ENCODE results near the gene SEMA5B.

SEMA5B gene

DNA sequence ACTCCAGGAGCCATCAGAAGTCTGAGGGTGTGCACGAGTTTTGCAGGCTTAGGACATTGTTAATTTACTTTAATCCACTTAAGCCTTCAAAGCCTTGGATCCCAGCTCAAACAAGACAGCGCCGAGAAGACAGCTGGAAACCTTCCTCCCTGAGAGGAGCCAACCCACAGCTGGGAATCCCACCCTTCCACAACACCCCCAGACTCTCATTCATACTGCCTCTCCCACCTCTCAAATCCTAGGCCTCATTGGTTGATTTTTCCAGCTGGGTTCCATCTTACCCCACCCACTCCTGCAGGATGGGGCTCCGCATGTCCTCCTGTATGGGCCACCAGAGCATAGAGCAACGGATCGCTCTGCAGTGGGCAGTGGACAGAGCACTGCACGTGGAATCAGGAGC lies 80.4 kb downstream of the SEMA5B start:
- H3K4me3 ChIP-seq (ENCODE audit: low read depth, low read length), result no peak overlapping the region

DNA sequence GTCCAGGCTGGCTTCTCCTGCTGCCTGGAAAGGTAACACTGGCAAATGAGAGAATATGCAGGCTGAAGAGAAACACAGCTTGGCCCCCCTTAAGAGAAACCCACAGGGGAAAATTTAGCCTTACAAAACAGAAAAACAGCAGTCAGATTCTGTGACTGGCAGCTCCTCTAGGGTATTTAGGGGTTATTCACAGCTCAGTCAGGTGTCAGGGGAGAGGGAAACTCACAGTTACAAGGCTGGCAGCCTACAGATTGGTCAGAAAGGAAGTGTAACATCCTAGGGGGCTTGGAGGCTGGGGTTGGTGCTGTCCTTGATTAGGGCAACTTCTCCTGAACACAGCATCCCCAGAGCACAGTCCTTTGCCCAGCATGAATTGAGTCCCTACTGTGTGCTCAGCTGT lies 81.4 kb downstream of the SEMA5B start:
- TF ChIP-seq, protein P1, sequence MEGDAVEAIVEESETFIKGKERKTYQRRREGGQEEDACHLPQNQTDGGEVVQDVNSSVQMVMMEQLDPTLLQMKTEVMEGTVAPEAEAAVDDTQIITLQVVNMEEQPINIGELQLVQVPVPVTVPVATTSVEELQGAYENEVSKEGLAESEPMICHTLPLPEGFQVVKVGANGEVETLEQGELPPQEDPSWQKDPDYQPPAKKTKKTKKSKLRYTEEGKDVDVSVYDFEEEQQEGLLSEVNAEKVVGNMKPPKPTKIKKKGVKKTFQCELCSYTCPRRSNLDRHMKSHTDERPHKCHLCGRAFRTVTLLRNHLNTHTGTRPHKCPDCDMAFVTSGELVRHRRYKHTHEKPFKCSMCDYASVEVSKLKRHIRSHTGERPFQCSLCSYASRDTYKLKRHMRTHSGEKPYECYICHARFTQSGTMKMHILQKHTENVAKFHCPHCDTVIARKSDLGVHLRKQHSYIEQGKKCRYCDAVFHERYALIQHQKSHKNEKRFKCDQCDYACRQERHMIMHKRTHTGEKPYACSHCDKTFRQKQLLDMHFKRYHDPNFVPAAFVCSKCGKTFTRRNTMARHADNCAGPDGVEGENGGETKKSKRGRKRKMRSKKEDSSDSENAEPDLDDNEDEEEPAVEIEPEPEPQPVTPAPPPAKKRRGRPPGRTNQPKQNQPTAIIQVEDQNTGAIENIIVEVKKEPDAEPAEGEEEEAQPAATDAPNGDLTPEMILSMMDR (IDR thresholded peaks at IDR 0.05; ENCODE audit: low read depth, low read length), result no peak

More for the DNA sequence above, 80.4 kb downstream of the SEMA5B start:
- TF ChIP-seq, protein P1 (IDR thresholded peaks at IDR 0.05; ENCODE audit: low read depth, low read length), result no peak

GRCh38 chr3:122945230-122945629 lies 82.3 kb downstream of the SEMA5B start:
- H3K4me3 ChIP-seq (ENCODE audit: low read depth, low read length), result no peak overlapping the region
- TF ChIP-seq, protein P1 (IDR thresholded peaks at IDR 0.05; ENCODE audit: low read depth, low read length), result no peak

More for the DNA sequence above, 81.4 kb downstream of the SEMA5B start:
- no peak overlapping the region for H3K4me3 ChIP-seq (ENCODE audit: low read depth, low read length)

- TF ChIP-seq, protein P1 (IDR thresholded peaks at IDR 0.05; ENCODE audit: low read depth, low read length), result no peak
- H3K4me3 ChIP-seq (ENCODE audit: low read depth, low read length), result no peak overlapping the region
Measured at GRCh38 chr3:122944671-122945161, 82.8 kb downstream of the SEMA5B start.

GRCh38 chr3:122943828-122944190 lies 83.8 kb downstream of the SEMA5B start:
- H3K4me3 ChIP-seq (ENCODE audit: low read depth, low read length), result no peak overlapping the region
- TF ChIP-seq, protein P1 (IDR thresholded peaks at IDR 0.05; ENCODE audit: low read depth, low read length), result no peak

DNA sequence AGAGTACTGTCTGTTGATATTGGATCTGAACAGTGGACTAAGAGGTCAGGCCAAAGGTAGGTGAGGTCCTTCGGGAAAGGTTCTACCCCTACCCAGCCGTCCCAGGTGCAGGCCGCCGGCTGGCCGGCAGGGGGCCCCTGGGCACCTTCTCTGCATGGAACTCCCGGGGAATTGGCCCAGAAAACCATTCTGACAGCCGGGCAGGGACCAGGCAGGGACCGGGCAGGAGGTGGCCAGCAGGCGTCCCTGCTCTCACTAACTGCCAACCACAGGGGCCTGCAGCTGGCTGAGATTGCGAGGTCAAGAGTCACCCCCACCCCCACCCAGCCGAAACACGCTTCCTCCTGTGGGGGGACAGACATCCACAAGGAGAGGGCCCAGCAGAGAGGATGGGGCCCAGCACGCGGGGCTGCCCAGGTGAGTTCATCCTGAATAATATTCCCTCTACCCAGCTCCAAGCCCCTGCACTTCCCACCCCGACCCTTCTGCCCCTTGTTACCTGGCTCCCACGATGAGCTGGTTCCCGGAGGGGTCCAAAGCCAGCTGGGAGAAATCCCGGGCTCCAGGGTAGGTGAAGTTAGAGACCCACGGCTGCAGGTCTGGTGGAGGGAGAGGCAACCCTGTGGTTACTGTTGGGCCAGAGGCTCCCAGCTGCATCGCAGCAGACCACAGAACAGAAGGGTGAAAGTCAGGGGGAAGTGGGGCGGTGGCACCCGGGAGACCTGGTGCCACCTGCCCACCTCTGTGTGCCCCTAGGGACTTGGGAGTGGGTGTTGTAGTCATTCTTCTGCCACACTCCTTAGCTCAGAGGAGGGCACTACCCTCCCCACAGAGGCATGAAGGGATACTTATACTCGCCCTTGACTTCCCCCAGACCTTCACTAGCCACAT lies 84.4 kb downstream of the SEMA5B start:
- TF ChIP-seq, protein P1 (IDR thresholded peaks at IDR 0.05; ENCODE audit: low read depth, low read length), result peak; percentile 95
- H3K4me3 ChIP-seq (ENCODE audit: low read depth, low read length), result no peak overlapping the region

DNA sequence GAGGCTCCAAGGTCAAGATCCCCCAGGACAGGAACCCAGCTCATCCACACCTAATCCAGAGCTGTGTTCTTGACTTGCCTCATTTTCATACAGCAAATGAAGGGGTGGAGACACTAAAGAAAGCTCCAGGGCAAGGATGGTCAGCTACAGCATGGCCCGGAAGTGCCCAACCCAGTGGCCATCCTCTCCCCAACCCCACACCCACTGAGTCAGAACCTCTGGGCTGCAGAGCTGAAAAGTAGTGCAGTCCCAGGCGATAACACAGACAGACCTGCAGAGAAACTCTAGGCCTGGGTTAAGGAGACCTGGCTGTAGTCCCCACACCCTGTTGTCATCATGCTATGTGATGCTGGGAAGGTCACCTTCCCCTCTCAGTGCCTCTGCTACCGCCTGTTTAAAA lies 85.3 kb downstream of the SEMA5B start:
- H3K4me3 ChIP-seq (ENCODE audit: low read depth, low read length), result no peak overlapping the region
- TF ChIP-seq, protein P1 (IDR thresholded peaks at IDR 0.05; ENCODE audit: low read depth, low read length), result no peak

Data from WI38 (cell line).